Mesothelial cell of epicardium (in vitro differentiated cells): ENCODE measurements around the gene SLC9A9. TPM values are rescaled to one million over a fixed set of nuclear protein-coding genes. Genes with fewer than 3 reads are reported as not detected.

Source experiments
- DNase-seq, 2 experiments: peaks; one replicate each; pipeline ENCODE4 v3.0.0; 2021; ENCODE audit warnings: low spot score in 2 of 2; ENCODE audit not compliant: unreplicated experiment in 2 of 2
- H3K27ac Mint-ChIP-seq: 2 replicates; pipeline ENCODE4 v1.8.0; 2021; ENCODE audit warnings: mixed read lengths
- H3K27me3 Mint-ChIP-seq: 2 replicates; pipeline ENCODE4 v1.8.0; 2021; ENCODE audit warnings: low read depth, mixed read lengths
- H3K36me3 Mint-ChIP-seq: 2 replicates; pipeline ENCODE4 v1.8.0; 2021; ENCODE audit warnings: mixed read lengths
- H3K4me1 Mint-ChIP-seq: 2 replicates; pipeline ENCODE4 v1.8.0; 2021; ENCODE audit warnings: mixed read lengths
- H3K4me3 Mint-ChIP-seq: 2 replicates; pipeline ENCODE4 v1.8.0; 2021; ENCODE audit warnings: mild to moderate bottlenecking, moderate library complexity, mixed read lengths
- H3K9me3 Mint-ChIP-seq: 2 replicates; pipeline ENCODE4 v1.8.0; 2021; ENCODE audit warnings: mixed read lengths
- total RNA-seq: library from RNA; stranded (reverse); gene quantifications from 3 replicates; pipeline ENCODE4 v1.2.1, GENCODE V29; 2021
- TF ChIP-seq, protein P1 (sequence below): fragments of 200-600 bp; sonication (generic); IDR thresholded peaks from one replicate; pipeline ENCODE4 v1.5.0; 2021; ENCODE audit warnings: antibody characterized with exemption; ENCODE audit not compliant: unreplicated experiment

Gene SLC9A9
- total RNA-seq, 1 donor from 2014 or later, result 2.7 TPM

DNA sequence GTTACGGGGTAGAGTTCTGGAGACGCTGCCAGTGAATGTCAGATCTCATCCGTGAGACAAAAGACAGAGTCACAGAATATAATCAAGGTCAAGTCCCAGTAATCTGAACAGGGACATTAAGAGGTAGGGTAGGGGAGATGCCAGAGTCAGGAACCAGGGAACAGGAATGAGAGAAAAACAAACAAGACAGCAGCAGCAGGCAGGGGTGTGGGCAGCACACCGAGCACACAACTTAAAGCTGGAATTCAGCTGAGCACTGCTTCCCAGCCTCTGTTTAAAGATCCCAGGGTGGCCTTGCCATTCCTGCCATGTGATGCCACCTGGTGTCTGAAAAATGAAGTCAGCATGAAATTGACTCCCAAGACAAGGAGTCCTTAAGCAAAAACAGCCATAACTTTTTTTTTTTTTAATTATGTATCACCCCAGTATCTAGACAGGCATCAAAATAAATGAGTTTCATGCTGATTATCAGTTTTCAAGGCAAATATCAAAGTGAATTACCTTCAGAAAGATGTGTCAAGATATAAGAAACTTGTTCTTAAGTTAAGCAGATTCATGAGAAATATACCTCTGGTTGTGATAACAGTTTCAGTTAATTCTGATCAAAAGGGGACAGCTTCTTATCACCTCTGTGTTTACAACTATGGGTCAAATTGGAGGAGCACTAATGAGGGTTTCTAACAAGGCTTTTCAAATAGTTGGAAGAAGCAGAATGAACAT is 203.7 kb downstream of the SLC9A9 start:
- TF ChIP-seq, protein P1, sequence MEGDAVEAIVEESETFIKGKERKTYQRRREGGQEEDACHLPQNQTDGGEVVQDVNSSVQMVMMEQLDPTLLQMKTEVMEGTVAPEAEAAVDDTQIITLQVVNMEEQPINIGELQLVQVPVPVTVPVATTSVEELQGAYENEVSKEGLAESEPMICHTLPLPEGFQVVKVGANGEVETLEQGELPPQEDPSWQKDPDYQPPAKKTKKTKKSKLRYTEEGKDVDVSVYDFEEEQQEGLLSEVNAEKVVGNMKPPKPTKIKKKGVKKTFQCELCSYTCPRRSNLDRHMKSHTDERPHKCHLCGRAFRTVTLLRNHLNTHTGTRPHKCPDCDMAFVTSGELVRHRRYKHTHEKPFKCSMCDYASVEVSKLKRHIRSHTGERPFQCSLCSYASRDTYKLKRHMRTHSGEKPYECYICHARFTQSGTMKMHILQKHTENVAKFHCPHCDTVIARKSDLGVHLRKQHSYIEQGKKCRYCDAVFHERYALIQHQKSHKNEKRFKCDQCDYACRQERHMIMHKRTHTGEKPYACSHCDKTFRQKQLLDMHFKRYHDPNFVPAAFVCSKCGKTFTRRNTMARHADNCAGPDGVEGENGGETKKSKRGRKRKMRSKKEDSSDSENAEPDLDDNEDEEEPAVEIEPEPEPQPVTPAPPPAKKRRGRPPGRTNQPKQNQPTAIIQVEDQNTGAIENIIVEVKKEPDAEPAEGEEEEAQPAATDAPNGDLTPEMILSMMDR, result no peak
- H3K4me3 Mint-ChIP-seq, result no peak overlapping the region
- no peak overlapping the region for H3K27ac Mint-ChIP-seq
- H3K27me3 Mint-ChIP-seq, result no peaks in the 10 kb centered on the region
- no peaks in the 10 kb centered on the region for H3K36me3 Mint-ChIP-seq
- peaks cover 19% of the 10 kb centered on the region for H3K4me1 Mint-ChIP-seq
- peak in 1 of 2 experiments; percentile 53 for DNase-seq
- peaks cover 10% of the 10 kb centered on the region for H3K9me3 Mint-ChIP-seq

DNA sequence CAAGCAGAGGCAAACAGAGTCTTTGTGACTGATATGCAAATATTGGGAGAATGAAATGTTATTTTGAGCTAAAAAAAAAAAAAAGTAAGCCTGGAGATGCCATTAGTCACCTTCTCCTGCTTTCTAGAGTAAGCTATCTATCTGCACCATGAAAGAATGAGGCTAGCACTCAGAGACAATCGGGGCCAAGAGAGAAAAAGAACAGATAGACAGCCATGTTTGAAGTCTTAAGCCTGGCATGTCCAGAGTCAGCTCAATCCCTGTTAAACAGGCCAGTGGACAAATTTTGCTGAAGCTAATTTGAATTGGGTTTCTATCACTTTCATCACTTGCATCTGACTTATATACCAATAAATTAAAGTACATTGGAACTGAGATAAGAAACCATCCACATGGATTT is 204.4 kb downstream of the SLC9A9 start:
- no peak for DNase-seq
- peaks cover 19% of the 10 kb centered on the region for H3K4me1 Mint-ChIP-seq
- no peaks in the 10 kb centered on the region for H3K36me3 Mint-ChIP-seq
- H3K9me3 Mint-ChIP-seq, result peaks cover 10% of the 10 kb centered on the region
- no peak overlapping the region for H3K4me3 Mint-ChIP-seq
- TF ChIP-seq, protein P1, result no peak
- no peak overlapping the region for H3K27ac Mint-ChIP-seq
- no peaks in the 10 kb centered on the region for H3K27me3 Mint-ChIP-seq

DNA sequence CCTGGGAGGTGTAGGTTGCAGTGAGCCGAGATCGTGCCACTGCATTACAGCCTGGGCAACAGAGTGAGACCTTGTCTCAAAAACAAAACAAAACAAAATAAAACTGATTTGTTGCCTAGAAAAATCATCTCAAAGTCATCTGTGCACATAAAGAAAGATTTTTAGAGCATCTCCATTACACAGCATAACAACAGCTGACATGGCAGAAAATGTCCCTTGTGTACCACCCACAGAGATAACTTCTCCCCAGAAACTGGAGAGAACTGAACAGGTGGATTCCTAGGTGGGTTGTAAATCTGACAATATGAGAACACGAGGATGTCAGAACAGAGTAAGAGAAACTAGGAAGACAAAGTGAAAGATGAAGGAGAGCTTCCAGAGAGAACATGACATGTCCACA is 207.5 kb downstream of the SLC9A9 start:
- H3K9me3 Mint-ChIP-seq, result peaks cover 27% of the 10 kb centered on the region
- peaks cover 19% of the 10 kb centered on the region for H3K4me1 Mint-ChIP-seq
- H3K27ac Mint-ChIP-seq, result no peak overlapping the region
- no peak overlapping the region for H3K4me3 Mint-ChIP-seq
- H3K27me3 Mint-ChIP-seq, result peaks cover under 1% of the 10 kb centered on the region
- H3K36me3 Mint-ChIP-seq, result peaks cover 2% of the 10 kb centered on the region
- no peak for DNase-seq
- TF ChIP-seq, protein P1, result no peak

DNA sequence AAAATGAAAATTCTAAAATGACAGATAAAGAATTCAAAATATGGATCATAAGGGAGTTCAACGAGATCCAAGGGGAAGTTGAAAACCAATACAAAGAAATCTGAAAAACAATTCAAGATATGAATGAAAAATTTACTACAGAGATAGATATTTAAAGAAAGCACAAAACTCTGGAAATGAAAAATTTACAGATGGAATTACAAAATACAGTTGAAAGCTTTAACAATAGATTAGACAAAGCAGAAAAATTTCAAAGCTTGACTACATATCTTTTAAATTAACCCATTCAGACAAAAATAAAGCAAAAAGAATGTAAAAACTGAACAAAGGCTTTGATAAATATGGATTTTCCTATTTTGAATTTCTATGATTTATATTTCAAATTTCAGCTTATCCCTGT is 211.1 kb downstream of the SLC9A9 start:
- DNase-seq, result no peak
- TF ChIP-seq, protein P1, result no peak
- Mint-ChIP-seq H3K4me3 (no peak overlapping the region), H3K4me1 (peaks cover 2% of the 10 kb centered on the region), H3K9me3 (peaks cover 27% of the 10 kb centered on the region), H3K27me3 (peaks cover 8% of the 10 kb centered on the region), H3K36me3 (peaks cover 2% of the 10 kb centered on the region), H3K27ac (no peak overlapping the region)

DNA sequence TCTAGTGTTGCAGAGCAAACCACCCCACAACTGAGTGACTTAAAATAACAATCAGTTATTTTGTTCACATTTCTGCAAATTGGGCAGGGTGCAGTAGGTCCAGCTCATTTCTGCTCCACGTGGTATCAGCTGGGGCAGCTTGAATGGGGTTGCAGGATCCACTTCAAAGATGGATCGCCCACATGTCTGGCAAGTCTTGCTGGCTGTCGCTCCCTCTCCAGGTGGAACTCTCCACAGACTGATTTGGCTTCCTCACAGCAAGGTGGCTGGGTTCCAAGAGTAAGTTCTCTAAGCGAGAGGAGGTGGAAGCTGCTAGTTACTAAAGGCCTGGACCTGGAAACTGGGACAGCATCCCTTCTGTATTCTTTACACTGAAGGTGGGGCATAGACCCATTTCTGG is 213.3 kb downstream of the SLC9A9 start:
- no peak for DNase-seq
- Mint-ChIP-seq H3K4me3 (no peak overlapping the region), H3K27me3 (peaks cover 17% of the 10 kb centered on the region), H3K36me3 (peaks cover 2% of the 10 kb centered on the region), H3K4me1 (no peaks in the 10 kb centered on the region), H3K27ac (no peak overlapping the region), H3K9me3 (peaks cover 18% of the 10 kb centered on the region)
- TF ChIP-seq, protein P1, result no peak
